Measurements from ENCODE around the gene RBM12.
A peak's percentile ranks its signal among the peaks of the same experiment; 100 is the strongest.
"Not testable (repeated sequence)": the region's sequence is repeated elsewhere in the genome, so short reads cannot be mapped to it uniquely, and the experiment has no call there.

RBM12 gene, protein sequence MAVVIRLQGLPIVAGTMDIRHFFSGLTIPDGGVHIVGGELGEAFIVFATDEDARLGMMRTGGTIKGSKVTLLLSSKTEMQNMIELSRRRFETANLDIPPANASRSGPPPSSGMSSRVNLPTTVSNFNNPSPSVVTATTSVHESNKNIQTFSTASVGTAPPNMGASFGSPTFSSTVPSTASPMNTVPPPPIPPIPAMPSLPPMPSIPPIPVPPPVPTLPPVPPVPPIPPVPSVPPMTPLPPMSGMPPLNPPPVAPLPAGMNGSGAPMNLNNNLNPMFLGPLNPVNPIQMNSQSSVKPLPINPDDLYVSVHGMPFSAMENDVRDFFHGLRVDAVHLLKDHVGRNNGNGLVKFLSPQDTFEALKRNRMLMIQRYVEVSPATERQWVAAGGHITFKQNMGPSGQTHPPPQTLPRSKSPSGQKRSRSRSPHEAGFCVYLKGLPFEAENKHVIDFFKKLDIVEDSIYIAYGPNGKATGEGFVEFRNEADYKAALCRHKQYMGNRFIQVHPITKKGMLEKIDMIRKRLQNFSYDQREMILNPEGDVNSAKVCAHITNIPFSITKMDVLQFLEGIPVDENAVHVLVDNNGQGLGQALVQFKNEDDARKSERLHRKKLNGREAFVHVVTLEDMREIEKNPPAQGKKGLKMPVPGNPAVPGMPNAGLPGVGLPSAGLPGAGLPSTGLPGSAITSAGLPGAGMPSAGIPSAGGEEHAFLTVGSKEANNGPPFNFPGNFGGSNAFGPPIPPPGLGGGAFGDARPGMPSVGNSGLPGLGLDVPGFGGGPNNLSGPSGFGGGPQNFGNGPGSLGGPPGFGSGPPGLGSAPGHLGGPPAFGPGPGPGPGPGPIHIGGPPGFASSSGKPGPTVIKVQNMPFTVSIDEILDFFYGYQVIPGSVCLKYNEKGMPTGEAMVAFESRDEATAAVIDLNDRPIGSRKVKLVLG
- long read RNA-seq, donor 1, full-length matches to known transcripts, result 38 of 38 reads
- long read RNA-seq, donor 1, partial matches to known transcripts, result 0 of 38 reads
- long read RNA-seq, donor 1, other reads (novel, unspliced or antisense), result 0 of 38 reads
- long read RNA-seq, donor 2, full-length matches to known transcripts, result 36 of 36 reads
- long read RNA-seq, donor 2, partial matches to known transcripts, result 0 of 36 reads
- long read RNA-seq, donor 2, other reads (novel, unspliced or antisense), result 0 of 36 reads
- long read RNA-seq, donor 3, full-length matches to known transcripts, result 23 of 23 reads
- long read RNA-seq, donor 3, partial matches to known transcripts, result 0 of 23 reads
- long read RNA-seq, donor 3, other reads (novel, unspliced or antisense), result 0 of 23 reads
- long read RNA-seq, donor 4, full-length matches to known transcripts, result 37 of 37 reads
- long read RNA-seq, donor 4, partial matches to known transcripts, result 0 of 37 reads
- long read RNA-seq, donor 4, other reads (novel, unspliced or antisense), result 0 of 37 reads
- long read RNA-seq, donor 5, full-length matches to known transcripts, result 37 of 37 reads
- long read RNA-seq, donor 5, partial matches to known transcripts, result 0 of 37 reads
- long read RNA-seq, donor 5, other reads (novel, unspliced or antisense), result 0 of 37 reads
- long read RNA-seq, donor 6, full-length matches to known transcripts, result 37 of 37 reads
- long read RNA-seq, donor 6, partial matches to known transcripts, result 0 of 37 reads
- long read RNA-seq, donor 6, other reads (novel, unspliced or antisense), result 0 of 37 reads
- long read RNA-seq, donor 7, full-length matches to known transcripts, result 52 of 58 reads
- long read RNA-seq, donor 7, partial matches to known transcripts, result 6 of 58 reads
- long read RNA-seq, donor 7, other reads (novel, unspliced or antisense), result 0 of 58 reads
- long read RNA-seq, donor 8, full-length matches to known transcripts, result 39 of 39 reads
- long read RNA-seq, donor 8, partial matches to known transcripts, result 0 of 39 reads
- long read RNA-seq, donor 8, other reads (novel, unspliced or antisense), result 0 of 39 reads

DNA sequence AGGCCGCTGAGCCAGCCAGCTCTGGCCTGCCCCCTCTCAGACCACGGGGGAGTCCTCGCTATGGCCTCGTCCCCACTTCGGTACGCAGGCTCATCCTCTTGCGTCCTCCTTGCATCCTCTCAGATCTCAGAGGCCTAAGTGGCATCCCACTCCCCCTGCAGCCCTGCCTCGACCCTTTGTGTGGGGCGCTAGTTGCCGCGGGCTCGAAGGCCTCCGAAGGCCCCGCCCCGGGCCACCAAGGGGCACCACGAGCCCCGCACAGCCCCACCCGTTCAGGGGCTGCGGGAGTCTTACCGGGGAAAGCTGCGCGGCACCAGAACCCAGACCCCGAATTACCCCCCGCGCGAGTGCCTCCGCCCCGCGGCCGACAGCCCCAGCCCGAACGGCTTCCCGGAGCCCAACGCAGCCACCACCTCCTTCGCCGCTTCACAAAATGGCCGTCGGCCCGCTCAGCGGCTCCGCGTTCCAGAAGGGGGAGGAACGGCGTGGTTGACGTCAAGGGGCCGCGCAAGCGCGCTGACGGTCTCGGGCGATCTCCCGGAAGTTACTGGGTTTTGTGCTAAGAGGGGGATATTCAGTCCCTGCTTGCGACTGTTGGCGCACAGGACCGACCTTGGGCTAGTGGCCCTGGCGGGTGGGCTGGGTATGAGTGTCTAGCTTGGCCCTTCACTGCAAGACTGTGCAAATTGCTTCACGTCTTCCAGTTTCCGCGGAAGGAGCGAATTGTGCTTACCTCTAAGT is at the start of gene RBM12, which contains the start of gene CPNE1:
RBM12 (minus strand) TSS at position 435 of the 741 bp plus-strand sequence. CDS start 9,578 bp downstream, outside the sequence.
CPNE1 (minus strand) TSS at position 435 of the 741 bp plus-strand sequence. CDS start 31,977 bp downstream, outside the sequence.
- peak; percentile 99 for DNase-seq

DNA sequence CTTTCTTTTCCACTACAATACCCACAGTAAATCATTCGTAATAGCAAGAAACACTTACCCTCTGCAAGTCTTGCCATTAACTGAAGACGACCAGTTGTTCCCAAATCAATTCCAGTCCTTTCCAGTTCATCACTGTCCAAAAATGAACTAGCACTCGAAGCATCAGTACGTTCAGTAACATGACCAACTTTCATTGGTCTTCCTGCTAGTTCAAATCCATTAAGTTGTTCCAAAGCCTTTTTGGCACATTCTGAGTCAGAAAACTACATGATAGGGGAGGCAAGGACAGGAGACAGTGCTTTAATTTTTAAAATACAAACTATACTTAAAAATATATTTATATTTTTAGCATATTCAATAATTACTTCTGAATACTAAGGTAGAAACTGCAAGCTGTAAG is 49.4 kb upstream of the RBM12 start:
- DNase-seq, result no peak

DNA sequence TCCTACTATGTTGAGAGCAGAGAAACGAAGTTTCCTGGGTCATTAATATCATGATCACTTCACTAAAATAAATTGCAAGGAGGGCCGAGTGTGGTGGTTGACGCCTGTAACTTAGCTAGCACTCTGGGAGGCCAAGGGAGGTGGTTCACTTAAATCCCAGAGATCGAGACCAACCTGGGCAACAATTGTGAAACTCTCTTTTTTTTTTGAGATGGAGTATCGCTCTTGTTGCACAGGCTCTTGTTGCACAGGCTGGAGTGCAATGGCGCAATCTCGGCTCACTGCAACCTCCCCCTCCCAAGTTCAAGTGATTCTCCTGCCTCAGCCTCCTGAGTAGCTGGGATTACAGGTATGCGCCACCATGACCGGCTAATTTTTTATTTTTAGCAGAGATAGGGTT is 48.4 kb upstream of the RBM12 start:
- not testable (repeated sequence) for DNase-seq

DNA sequence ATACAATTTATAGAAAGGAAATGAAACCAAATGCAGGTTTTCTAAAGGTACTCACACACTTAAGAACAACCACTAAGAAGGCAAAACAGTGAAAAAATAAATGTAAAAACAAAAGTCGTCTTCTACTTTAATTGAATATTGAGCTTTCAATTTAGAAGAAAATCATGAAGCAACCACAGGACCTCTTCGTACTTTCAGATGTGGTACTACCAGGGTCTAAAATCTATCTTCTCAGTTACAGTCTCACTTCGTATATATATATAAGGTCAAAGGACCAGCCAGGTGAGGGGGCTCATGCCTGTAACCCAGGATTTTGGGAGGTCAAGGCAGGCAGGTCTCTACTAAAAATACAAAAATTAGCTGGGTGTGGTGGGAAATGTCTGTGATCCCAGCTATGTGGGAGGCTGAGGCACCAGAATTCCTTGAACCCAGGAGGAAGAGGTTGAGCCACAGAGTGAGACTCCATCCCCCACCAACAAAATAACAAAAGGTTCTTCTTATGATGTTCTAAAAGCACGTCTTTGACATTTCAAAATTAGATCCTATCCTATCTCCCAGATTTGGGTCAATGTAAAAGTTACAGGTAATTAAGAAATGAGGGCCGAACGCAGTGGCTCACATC is 47.0 kb upstream of the RBM12 start:
- no peak for DNase-seq

DNA sequence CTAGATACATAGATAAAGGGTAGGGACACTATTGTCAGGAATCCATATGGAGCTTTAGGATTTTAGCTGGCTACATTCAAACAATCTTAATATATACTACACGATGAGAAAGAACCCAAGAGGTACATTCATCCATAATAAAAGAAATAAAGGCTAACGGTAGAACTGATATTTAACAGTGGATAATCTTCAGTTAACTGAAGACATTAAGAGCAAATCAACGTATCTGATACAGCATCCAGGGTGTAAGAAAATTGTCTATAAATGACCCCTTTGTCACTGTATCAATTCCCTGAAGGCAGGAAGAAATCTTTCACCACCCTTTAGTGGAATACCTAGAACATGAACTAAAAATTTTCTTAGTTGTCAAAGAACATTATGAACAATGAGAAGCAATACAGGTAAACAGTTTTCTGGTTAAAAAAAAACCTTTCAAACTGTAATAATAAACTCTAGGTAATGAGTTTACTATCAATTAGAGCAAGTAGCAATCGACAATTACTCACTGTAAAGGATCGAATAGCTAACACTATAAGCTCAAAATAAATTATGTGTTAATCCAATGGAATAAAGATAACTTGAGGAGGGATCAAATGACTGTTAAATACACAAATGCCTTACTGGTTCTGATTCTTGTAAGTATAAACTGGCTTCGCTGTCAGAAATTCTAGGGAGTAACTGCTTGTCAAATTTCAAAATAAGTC is 46.3 kb upstream of the RBM12 start:
- DNase-seq, result no peak

DNA sequence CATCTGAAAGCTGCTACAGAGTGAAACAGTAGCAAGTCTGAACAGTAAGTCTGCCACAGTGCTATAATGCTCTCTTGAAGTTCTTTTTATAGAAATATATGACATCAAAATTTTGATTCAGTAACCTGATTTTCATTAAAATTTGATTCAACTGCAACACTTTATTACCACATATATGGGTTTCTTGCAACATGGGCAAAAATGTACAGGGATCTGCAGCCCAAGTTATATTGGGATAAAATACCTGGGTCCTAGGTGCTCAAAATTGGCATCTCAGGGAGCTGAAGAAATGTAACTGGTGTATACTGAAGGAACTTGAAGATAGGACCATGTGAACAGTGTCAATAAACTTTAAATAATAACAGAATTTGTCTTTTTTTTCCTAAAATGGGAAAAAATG is 45.3 kb upstream of the RBM12 start:
- DNase-seq, result no peak

DNA sequence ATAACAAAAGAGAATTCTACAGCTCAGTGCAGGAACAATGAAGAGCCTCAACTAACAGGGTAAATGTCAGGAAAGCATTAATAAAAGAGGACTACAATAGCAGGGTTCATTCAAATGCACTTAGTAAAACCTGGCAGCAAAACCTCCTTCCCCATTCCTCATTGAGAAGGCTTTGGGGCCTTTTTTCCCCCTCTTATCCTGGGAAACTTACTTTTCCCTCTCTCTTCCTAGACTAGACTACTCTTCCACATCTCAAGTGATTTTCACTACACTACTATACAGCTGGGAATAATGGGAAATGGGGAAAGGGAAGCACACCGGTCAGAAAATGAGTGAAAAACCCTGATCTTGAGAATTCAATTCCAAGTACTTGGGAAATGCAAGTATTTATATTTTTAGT is 44.6 kb upstream of the RBM12 start:
- no peak for DNase-seq

DNA sequence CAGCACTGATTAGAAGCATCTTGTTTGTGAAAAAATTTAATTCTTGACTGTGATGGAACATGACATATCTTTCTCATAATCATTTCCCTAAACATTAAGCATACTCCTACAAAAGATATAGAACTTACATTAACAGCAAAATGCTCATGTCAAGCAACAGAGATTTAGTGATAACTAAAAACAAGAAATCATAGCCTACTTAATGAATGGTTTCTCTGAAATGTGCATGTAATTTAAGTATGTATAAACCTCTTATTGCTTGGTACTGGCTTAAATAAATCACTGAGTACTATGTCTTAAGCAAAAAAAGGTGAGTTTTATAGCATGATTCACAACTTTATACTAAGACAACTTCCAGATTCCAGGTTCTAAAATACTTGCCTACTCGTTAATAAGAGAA is 43.8 kb upstream of the RBM12 start:
- no peak for DNase-seq

DNA sequence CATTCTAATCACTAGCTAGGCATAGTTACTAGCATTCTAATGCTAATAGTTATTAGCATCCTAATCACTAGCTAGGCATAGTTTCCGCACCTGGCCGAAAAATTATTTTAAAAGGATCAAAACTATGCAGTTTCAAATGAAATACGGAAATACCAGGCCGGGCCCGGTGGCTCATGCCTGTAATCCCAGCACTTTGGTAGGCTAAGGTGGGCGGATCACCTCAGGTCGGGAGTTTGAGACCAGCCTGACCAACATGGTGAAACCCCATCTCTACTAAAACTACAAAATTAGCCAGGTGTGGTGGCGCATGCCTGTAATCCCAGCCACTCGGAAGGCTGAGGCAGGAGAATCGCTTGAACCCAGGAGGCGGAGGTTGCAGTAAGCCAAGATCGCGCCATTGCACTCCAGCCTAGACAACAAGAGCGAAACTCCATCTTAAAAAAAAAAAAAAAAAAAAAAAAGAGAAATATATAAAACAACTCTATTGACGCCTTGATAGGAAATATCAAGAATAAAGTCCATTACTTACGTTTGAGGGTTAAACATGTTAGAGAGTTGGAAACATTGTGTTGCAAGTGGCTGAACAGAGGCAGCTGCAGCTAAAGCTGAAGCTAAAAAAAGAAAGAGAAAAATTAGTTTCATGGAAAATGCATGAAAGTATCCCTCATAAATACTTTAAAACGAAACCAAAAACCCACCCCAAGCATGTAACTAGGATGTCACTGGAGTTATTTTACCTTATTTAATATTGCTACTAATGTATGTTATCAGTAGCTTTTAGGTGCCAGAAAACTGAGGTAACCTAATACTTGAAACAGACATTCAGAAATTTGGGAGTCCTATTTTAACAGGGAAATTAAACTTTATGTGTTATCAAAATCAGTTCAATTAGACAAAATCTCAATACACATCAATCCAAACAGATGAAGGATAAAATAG is 42.2 kb upstream of the RBM12 start:
- DNase-seq, result not testable (repeated sequence)

DNA sequence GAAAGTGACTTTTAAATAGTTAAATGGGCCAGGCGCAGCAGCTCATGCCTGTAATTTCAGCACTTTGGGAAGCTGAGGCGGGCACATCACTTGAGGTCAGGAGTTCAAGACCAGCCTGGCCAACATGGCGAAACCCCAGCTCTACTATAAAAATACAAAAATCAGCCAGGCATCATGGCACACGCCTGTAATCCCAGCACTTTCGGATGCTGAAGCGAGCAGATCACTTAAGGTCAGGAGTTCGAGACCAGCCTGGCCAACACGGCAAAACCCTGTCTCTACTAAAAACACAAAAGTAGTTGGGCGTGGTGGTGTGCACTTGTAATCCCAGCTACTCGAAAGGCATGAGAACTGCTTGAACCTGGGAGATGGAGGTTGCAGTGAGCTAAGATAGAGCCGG is 41.2 kb upstream of the RBM12 start:
- DNase-seq, result not testable (repeated sequence)

DNA sequence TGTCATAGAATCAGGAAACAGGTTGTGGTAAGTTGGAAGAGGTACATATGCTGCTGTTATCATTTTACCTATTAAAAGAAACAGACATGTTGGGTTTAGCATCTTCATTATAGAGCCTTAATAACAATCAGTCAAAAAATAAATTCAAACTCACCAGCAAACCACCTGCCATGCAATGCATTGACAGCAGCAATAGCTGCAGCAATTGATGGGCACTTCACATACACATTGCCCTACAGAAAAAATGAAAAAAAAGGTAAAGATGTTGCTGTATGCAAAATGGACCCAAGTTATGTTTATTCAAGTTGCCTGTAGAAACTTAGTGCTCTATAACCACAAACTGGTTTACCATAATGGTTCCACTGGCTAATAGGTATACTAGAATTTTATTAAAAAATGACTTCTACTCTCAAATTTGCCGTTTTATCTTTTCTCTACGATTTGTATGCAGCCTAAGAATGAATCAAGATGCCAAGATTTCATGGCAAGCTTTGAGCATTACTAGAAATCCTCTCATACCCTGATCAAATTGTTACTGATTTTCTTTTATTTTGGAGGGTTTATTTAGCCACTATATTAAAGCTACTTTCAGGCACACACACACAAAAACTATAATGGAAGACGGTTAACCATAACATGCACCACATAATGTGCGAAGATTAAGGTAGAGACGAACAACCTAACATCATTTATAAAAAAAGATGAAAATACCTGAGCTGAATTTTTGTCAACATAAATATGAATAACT is 40.0 kb upstream of the RBM12 start:
- DNase-seq, result no peak

DNA sequence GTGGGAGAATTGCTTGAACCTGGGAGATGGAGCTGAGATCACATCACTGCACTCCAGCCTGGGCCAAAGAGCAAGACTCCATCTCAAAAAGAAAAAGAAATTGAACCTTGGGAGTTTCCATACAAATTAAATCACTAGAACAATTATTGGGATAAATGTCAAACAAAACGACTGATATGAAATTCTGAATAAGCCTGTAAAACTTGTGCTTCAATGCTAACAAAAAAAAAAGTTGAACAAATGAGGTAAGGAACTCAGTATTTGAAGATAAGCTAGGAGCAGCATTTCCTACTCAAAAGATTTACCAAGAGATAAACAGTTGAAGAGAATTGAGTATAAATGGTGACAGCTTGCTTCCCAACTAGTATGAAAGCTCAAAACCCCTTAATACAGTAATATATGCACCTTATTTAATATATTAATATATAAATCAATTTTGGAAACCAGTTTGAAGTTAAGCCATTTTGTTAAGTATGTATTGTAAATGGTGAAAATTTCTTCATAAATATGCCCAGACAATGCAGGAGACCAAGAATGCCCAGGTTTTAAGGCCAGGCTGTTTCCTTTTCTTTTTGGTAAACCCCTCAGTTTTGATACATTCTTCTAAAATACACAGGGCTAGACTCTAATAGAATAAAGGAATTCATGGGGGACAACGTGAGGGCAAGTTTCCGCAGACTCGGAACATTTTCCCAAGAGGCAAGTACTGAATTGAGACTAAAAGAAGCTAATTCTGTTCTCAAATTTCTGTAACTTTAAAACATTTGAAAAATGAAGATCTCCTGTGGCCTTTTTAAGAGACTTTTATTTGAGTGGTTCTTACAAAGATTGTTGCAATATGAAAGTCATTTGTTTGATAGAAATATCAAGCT is 38.4 kb upstream of the RBM12 start:
- DNase-seq, result no peak

DNA sequence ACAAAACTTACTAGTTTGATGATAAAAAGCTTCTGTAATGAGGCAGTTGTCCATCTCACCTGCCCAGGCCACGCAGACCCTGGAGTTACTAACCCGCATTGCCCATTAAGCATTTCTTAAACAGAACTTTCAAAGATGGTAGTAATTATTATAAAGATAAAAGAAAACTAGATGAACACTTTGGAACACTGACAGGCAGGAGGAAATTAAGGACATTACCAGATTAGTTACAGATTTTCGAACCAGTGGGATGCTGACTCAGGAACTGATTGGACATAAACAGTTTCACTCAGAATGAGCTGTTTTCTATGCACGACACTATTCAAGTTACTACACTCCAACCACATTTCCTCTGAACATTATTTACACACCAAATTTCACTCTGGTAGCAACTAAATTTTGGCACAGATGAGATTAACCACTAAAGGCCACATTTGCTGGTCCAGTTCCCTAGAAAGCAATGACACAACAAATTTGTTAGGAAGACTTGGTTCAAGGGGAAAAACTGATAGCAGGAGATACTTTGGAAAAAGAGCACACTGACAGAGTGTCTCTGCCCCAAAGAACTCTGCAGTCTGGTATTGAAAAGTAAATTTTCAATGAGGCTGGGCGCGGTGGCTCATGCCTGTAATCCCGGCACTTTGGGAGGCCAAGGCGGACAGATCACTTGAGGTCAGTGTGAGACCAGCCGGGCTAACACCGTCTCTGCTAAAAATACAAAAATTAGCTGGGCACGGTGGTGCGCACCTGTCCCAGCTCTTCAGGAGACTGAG is 37.5 kb upstream of the RBM12 start:
- no peak for DNase-seq

DNA sequence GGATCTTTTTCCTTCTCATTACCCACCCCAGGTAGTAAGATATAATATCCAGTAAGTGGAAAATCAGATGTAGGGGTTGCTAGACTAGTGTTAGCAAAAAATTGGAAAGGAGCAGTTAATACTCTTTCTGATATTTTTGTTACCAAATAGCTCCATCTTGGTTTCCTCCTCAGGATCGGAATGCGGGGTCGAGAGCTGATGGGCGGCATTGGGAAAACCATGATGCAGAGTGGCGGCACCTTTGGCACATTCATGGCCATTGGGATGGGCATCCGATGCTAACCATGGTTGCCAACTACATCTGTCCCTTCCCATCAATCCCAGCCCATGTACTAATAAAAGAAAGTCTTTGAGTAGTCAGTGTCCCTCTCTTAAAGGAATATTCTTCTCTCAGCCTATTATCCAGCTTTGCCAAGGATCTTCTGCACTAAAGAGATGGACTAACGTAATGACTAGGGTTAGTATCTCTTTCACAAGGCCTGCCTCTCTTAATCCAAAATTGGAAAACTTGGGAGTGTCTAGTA is 36.0 kb upstream of the RBM12 start:
- no peak for DNase-seq

Measured in right kidney (tissue), 9 donors.